T-cell (primary cell): ENCODE data around the gene CREBBP. TPM values are rescaled to one million over a fixed set of nuclear protein-coding genes. Genes with fewer than 3 reads are reported as not detected.

ENCODE experiments used
- ATAC-seq, 4 experiments: fragments of 200-7000 bp in 3 of 4; fragments of 150-1000 bp in 1 of 4; cut with Tn5 transposase; replicated peaks in 1 of 4; 1 replicate in 3 of 4; 2 replicates in 1 of 4; pipeline ENCODE4 v1.10.0; 2021; ENCODE audit warnings: moderate library complexity in 3 of 4, mild to moderate bottlenecking in 2 of 4, moderate number of reproducible peaks in 1 of 4
- CTCF ChIA-PET, 2 donors: fragments of 300-600 bp; sonication (Branson Sonifier 250); formaldehyde crosslinking; loops; one replicate each; lab custom pipeline; 2022; ENCODE audit warnings: antibody characterized with exemption in 2 of 2; lab: Charles Lee
- POLR2A ChIA-PET, 2 donors: fragments of 300-600 bp; sonication (Branson Sonifier 250); formaldehyde crosslinking; loops; one replicate each; lab custom pipeline; 2022; ENCODE audit warnings: antibody characterized with exemption in 2 of 2; lab: Charles Lee
- DNase-seq, 35 experiments: peaks; one replicate each; pipeline versions ENCODE4 v3.0.0 to v3.0.0-alpha.2; 2013 to 2023
- H3K27ac ChIP-seq: one replicate; pipeline ENCODE4 v1.5.1; 2013; ENCODE audit warnings: low read length
- H3K27me3 ChIP-seq, 2 experiments: replicated peaks in 1 of 2; 1 replicate in 1 of 2; 2 replicates in 1 of 2; pipeline versions ENCODE4 v1.6.1 to v1.7.0; 2013; ENCODE audit warnings: low read length in 1 of 2, mixed read lengths in 1 of 2; ENCODE audit not compliant: control insufficient read depth in 2 of 2, insufficient read depth in 2 of 2; ENCODE audit errors: extremely low read depth in 1 of 2
- H3K36me3 ChIP-seq, 2 donors: 1 replicate in 1 of 2; 2 replicates in 1 of 2; pipeline versions ENCODE4 v1.6.1 to v1.7.0; 2013; ENCODE audit warnings: low read length in 1 of 2; ENCODE audit not compliant: control insufficient read depth in 2 of 2, insufficient read depth in 1 of 2; ENCODE audit errors: extremely low read depth in 1 of 2
- H3K4me1 ChIP-seq, 2 experiments: 1 replicate in 1 of 2; 2 replicates in 1 of 2; pipeline versions ENCODE4 v1.6.1 to v1.7.0; 2013; ENCODE audit warnings: low read length in 2 of 2, mixed read lengths in 1 of 2; ENCODE audit not compliant: insufficient read depth in 2 of 2, control insufficient read depth in 1 of 2; ENCODE audit errors: extremely low read depth in 1 of 2
- H3K4me3 ChIP-seq, 2 donors: 1 replicate in 1 of 2; 2 replicates in 1 of 2; pipeline versions ENCODE4 v1.5.1 to v1.7.0; 2013; ENCODE audit warnings: mild to moderate bottlenecking in 2 of 2, low read length in 1 of 2, moderate library complexity in 1 of 2; ENCODE audit not compliant: control insufficient read depth in 1 of 2; ENCODE audit errors: extremely low read depth in 1 of 2
- H3K9me3 ChIP-seq: 2 replicates; pipeline ENCODE4 v1.7.0; 2013
- H3K27ac Mint-ChIP-seq, 2 donors: one replicate each; pipeline ENCODE4 v1.8.0; 2020 to 2021; ENCODE audit warnings: mild to moderate bottlenecking in 2 of 2, mixed read lengths in 2 of 2
- H3K27me3 Mint-ChIP-seq, 2 donors: one replicate each; pipeline ENCODE4 v1.8.0; 2021 to 2022; ENCODE audit warnings: mixed read lengths in 2 of 2
- H3K36me3 Mint-ChIP-seq: one replicate; pipeline ENCODE4 v1.8.0; 2021; ENCODE audit warnings: mixed read lengths
- H3K4me1 Mint-ChIP-seq, 3 donors: one replicate each; pipeline ENCODE4 v1.8.0; 2020 to 2022; ENCODE audit warnings: mixed read lengths in 3 of 3, mild to moderate bottlenecking in 1 of 3
- H3K4me3 Mint-ChIP-seq, 3 donors: one replicate each; pipeline ENCODE4 v1.8.0; 2020 to 2022; ENCODE audit warnings: mild to moderate bottlenecking in 3 of 3, mixed read lengths in 3 of 3, moderate library complexity in 3 of 3
- H3K9me3 Mint-ChIP-seq, 3 donors: one replicate each; pipeline ENCODE4 v1.8.0; 2020 to 2022; ENCODE audit warnings: mixed read lengths in 3 of 3
- WGBS: methylation state at CpG from one replicate; pipeline ENCODE4 v1.1.5; 2013; ENCODE audit warnings: missing lambda C conversion rate; ENCODE audit not compliant: insufficient coverage; 5-methylcytosine and 5-hydroxymethylcytosine counted together
- total RNA-seq, 35 experiments: library from RNA in 6 of 35; stranded (reverse) in 6 of 35; fragments of 120-200 nt in 1 of 35; gene quantifications; one replicate each; pipeline versions ENCODE4 v1.2.1 to v1.2.4 and lab custom pipeline; 2013 to 2026

The CREBBP gene
- total RNA-seq, 5 donors from 2014 or later (not counting 1 experiment from before 2014, with no cell fraction given), result 114 to 183 (median 127) TPM

DNA sequence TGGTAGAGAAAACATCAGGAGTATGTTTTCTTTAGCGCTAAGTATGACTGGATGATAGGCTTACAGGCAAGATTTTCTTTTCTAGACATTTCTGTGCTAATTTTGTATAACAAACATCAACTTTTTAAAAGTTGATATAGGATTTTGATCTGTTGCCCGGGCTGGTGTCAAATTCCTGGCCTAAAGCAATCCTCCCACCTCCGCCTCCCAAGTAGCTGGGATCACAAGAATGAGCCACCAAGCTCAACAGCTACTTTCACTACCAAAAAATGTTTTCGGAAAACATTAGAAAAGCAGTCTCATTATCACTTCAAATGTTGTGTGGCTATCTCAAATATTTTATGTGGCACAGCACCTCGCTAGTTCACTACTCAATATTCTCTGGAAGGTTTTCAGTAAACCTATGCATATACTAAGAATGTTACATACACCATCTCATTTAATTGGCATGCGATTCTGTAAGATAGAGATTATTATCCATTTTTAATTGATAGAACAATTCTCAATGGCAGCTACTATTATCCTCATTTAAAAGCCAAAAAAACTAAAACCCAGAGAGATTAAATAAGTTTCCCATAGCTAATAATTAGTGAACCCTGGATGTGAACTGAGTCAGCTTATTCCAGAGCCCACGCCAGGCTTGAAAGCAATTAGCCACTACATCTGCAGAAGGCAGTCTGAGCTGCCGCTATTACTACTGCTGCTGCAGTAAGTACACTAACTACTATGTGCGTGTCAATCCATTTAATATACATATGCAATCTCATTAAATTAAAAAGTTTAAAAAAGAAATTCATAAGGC is 41.7 kb downstream of the CREBBP start:
- H3K36me3 Mint-ChIP-seq, result peaks cover 21% of the 10 kb centered on the region
- ATAC-seq, result no peak
- H3K4me1 Mint-ChIP-seq, result peaks cover 49 to 60% (median 59%) of the 10 kb centered on the region in 3 donors
- Histone ChIP-seq H3K4me3 (no peak overlapping the region), H3K4me1 (peaks cover 0 to 5% of the 10 kb centered on the region in 2 experiments), H3K36me3 (peaks cover 7% of the 10 kb centered on the region in 2 donors), H3K9me3 (no peaks in the 10 kb centered on the region), H3K27me3 (no peaks in the 10 kb centered on the region), H3K27ac (no peak overlapping the region)
- H3K9me3 Mint-ChIP-seq, result peaks cover 0 to 2% (median 0%) of the 10 kb centered on the region in 3 donors
- no peak overlapping the region for H3K27ac Mint-ChIP-seq
- no peak overlapping the region for H3K4me3 Mint-ChIP-seq
- CTCF ChIA-PET, result no interaction called here
- POLR2A ChIA-PET, result interaction anchor here (0.6 to 0.7 kb wide), 2 partner anchors 73 to 813 kb away, joined by 3 to 13 read pairs; no protein-coding TSS in a partner anchor
- DNase-seq, result no peak
- 100% methylated on average over 2 of the region's 9 CpGs for WGBS
- H3K27me3 Mint-ChIP-seq, result no peaks in the 10 kb centered on the region

DNA sequence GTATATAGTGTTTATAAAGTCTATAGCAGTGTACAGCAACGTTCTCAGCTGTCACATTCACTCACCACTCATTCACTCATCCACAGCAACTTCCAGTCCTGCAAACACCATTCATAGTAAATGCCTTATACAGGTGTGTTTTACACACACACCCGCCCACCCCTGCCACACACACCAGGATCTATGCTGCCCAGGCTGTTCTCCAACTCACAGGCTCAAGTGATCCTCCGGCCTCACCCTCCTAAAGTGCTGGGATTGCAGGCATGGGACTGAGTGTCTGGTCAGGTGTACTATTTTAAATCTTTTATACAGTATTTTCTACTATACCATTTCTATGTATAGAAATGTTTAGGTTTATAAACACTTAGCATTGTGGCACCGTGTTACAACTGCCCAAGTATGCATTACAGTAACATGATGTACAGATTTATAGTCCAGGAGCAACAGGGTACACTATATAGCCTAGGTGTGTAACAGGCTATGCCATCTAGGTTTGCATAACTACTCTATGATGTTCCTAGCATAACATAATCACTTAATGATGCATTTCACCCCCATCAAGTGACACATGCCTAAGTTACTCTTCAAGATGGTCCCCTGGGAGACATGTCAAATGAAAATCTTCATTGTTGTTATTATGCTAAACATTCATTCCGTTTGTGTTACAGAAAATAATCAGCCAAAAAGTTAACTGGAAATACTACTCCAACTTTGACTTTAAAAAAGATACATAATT is 42.5 kb downstream of the CREBBP start:
- Mint-ChIP-seq H3K4me3 (no peak overlapping the region), H3K36me3 (peaks cover 28% of the 10 kb centered on the region)
- CTCF ChIA-PET, result interaction anchor here in 1 of 2 donors (0.7 to 1.0 kb wide), 2 partner anchors 28 to 41 kb away, joined by 3 read pairs; no protein-coding TSS in a partner anchor

DNA sequence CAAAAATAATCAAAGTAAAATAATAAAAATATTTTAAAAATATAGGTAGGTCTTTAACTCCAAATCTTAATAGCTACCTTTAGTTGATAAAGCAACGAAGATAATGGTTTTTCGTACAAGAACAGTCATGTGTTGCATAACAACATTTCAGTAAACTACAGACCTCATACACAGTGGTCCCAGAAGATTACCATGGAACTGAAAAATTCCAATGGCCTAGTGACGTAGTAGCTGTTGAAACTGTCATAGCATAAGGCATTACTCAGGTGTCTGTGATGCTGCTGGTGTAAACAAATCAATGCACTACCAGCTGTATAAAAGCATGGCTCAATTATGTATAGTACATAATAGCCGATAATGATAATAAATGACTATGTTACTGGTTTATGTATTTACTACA is 43.9 kb downstream of the CREBBP start:
- peaks cover 0 to 15% (median 7%) of the 10 kb centered on the region in 3 donors for H3K9me3 Mint-ChIP-seq
- peaks cover 52 to 55% (median 55%) of the 10 kb centered on the region in 3 donors for H3K4me1 Mint-ChIP-seq
- H3K36me3 Mint-ChIP-seq, result peaks cover 37% of the 10 kb centered on the region
- Histone ChIP-seq H3K4me3 (no peak overlapping the region), H3K36me3 (peaks cover 5 to 7% of the 10 kb centered on the region in 2 donors), H3K27ac (no peak overlapping the region), H3K4me1 (peaks cover 0 to 4% of the 10 kb centered on the region in 2 experiments), H3K27me3 (no peaks in the 10 kb centered on the region), H3K9me3 (peaks cover 5% of the 10 kb centered on the region)
- CTCF ChIA-PET, result interaction anchor here in 1 of 2 donors (0.6 kb wide), 1 partner anchor 32 kb away, joined by 3 read pairs; no protein-coding TSS in a partner anchor
- no peaks in the 10 kb centered on the region for H3K27me3 Mint-ChIP-seq
- POLR2A ChIA-PET, result interaction anchor here in 1 of 2 donors (0.6 kb wide), 1 partner anchor 19 kb away, joined by 3 read pairs; no protein-coding TSS in a partner anchor
- WGBS, result no CpG with 5 or more reads among the region's 4 CpGs
- ATAC-seq, result no peak
- DNase-seq, result no peak
- H3K4me3 Mint-ChIP-seq, result no peak overlapping the region
- no peak overlapping the region for H3K27ac Mint-ChIP-seq

More for the DNA sequence above, 42.5 kb downstream of the CREBBP start:
- Histone ChIP-seq H3K9me3 (no peaks in the 10 kb centered on the region), H3K36me3 (peaks cover 7% of the 10 kb centered on the region in 2 donors), H3K27ac (no peak overlapping the region), H3K4me3 (no peak overlapping the region), H3K27me3 (no peaks in the 10 kb centered on the region), H3K4me1 (peaks cover 0 to 5% of the 10 kb centered on the region in 2 experiments)
- POLR2A ChIA-PET, result interaction anchor here (0.6 kb wide), 2 partner anchors 63 to 411 kb away, joined by 3 to 7 read pairs; no protein-coding TSS in a partner anchor
- DNase-seq (no peak), ATAC-seq (no peak)
- H3K27me3 Mint-ChIP-seq, result no peaks in the 10 kb centered on the region
- no peak overlapping the region for H3K27ac Mint-ChIP-seq
- H3K9me3 Mint-ChIP-seq, result peaks cover 0 to 10% (median 0%) of the 10 kb centered on the region in 3 donors
- WGBS, result no CpG with 5 or more reads among the region's 5 CpGs
- peaks cover 56 to 59% (median 59%) of the 10 kb centered on the region in 3 donors for H3K4me1 Mint-ChIP-seq

DNA sequence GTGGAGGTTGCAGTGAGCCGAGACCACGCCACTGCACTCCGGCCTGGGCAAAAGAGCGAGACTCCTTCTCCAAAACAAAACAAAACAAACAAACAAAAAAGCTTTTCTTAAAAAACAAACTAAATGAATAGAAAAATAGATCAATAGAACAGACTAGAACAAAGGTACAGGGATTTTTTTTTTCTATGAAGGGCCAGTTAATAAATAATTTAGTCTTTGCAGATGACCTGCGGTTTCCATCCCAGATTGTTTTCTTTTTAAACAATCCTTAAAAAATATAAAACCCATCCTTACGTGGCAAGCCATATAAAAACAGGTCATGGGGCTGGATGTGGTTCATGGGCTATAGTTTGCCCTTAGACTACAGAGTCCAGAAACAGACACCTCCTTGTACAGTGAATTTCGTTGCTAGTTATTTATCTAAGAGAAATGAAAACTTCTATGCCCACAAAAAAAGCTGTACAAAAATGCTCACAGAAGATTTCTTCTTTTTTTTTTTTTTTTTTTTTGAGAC is 45.4 kb downstream of the CREBBP start:
- Mint-ChIP-seq H3K27me3 (no peaks in the 10 kb centered on the region), H3K4me1 (peaks cover 51 to 55% (median 54%) of the 10 kb centered on the region in 3 donors), H3K27ac (no peak overlapping the region), H3K4me3 (no peak overlapping the region), H3K36me3 (peaks cover 38% of the 10 kb centered on the region), H3K9me3 (peaks cover 0 to 15% (median 7%) of the 10 kb centered on the region in 3 donors)
- Histone ChIP-seq H3K4me1 (no peaks in the 10 kb centered on the region), H3K27ac (no peak overlapping the region), H3K36me3 (peaks cover 5 to 7% of the 10 kb centered on the region in 2 donors), H3K27me3 (no peaks in the 10 kb centered on the region), H3K9me3 (peaks cover 5% of the 10 kb centered on the region), H3K4me3 (no peak overlapping the region)
- WGBS, result no CpG with 5 or more reads among the region's 7 CpGs
- ChIA-PET POLR2A (no interaction called here), CTCF (interaction anchor here (0.5 to 0.7 kb wide), 2 partner anchors 45 to 417 kb away, joined by 3 to 7 read pairs; partner anchors contain the start of gene CREBBP (in 1 of the 2))
- DNase-seq (no peak), ATAC-seq (no peak)

DNA sequence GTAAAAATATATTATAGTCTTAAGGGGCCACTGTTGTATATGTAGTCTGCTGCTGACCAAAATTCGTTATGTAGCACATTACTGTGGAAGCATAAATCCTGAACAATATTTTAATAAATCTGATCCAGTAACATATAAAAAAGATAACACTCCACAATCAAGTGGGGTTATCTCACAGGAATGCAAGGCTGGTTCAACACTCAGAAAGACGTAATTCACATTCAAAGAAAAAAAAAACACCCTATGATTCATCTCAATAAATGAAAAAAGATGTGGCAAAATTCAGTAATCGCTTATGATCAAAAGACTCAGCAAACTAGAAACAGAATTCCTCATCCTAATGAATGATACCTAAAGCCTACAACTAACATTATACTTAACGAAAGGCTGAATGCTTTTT is 47.8 kb downstream of the CREBBP start:
- Histone ChIP-seq H3K27me3 (no peaks in the 10 kb centered on the region), H3K4me3 (no peak overlapping the region), H3K4me1 (peaks cover 0 to 3% of the 10 kb centered on the region in 2 experiments), H3K9me3 (peaks cover 5% of the 10 kb centered on the region), H3K27ac (no peak overlapping the region), H3K36me3 (peaks cover 4 to 7% of the 10 kb centered on the region in 2 donors)
- peaks cover 38% of the 10 kb centered on the region for H3K36me3 Mint-ChIP-seq
- H3K4me1 Mint-ChIP-seq, result peaks cover 48 to 58% (median 56%) of the 10 kb centered on the region in 3 donors
- DNase-seq (no peak), ATAC-seq (no peak)
- no peak overlapping the region for H3K27ac Mint-ChIP-seq
- WGBS, result 100% methylated on average over 1 of the region's 4 CpGs
- peaks cover 0 to 15% (median 7%) of the 10 kb centered on the region in 3 donors for H3K9me3 Mint-ChIP-seq
- ChIA-PET CTCF (no interaction called here), POLR2A (no interaction called here)
- no peak overlapping the region for H3K4me3 Mint-ChIP-seq
- no peaks in the 10 kb centered on the region for H3K27me3 Mint-ChIP-seq
